Neural crest cell (in vitro differentiated cells): Measurements from ENCODE around the gene DISC1. TPM values are rescaled to one million over a fixed set of nuclear protein-coding genes. Genes with fewer than 3 reads are reported as not detected.
A peak's percentile ranks its signal among the peaks of the same experiment; 100 is the strongest.
"Not testable (repeated sequence)": the region's sequence is repeated elsewhere in the genome, so short reads cannot be mapped to it uniquely, and the experiment has no call there.

Experiments
- DNase-seq: peaks from one replicate; pipeline ENCODE4 v3.0.0; 2021; ENCODE audit warnings: low read depth, mixed read lengths, low spot score
- H3K27ac Mint-ChIP-seq: one replicate; pipeline ENCODE4 v1.8.0; 2021; ENCODE audit warnings: mild to moderate bottlenecking, mixed read lengths; ENCODE audit not compliant: unreplicated experiment
- H3K27me3 Mint-ChIP-seq: 2 replicates; pipeline ENCODE4 v1.8.0; 2021; ENCODE audit warnings: low read depth, mild to moderate bottlenecking, mixed read lengths
- H3K36me3 Mint-ChIP-seq: 2 replicates; pipeline ENCODE4 v1.8.0; 2021; ENCODE audit warnings: low read depth, mild to moderate bottlenecking, mixed read lengths
- H3K4me1 Mint-ChIP-seq: 2 replicates; pipeline ENCODE4 v1.8.0; 2021; ENCODE audit warnings: mixed read lengths
- H3K4me3 Mint-ChIP-seq: one replicate; pipeline ENCODE4 v1.8.0; 2021; ENCODE audit warnings: mild to moderate bottlenecking, mixed read lengths
- H3K9me3 Mint-ChIP-seq: 2 replicates; pipeline ENCODE4 v1.8.0; 2021; ENCODE audit warnings: mixed read lengths
- total RNA-seq: library from RNA; stranded (reverse); gene quantifications from 2 replicates; pipeline ENCODE4 v1.2.1, GENCODE V29; 2021
- TF ChIP-seq, protein P1 (sequence below): fragments of 200-600 bp; sonication (generic); conservative IDR thresholded peaks from 2 replicates; pipeline ENCODE4 v1.5.0; 2021; ENCODE audit warnings: antibody characterized with exemption, mild to moderate bottlenecking

Gene DISC1
- total RNA-seq, 1 donor from 2014 or later: 13.7 TPM

DNA sequence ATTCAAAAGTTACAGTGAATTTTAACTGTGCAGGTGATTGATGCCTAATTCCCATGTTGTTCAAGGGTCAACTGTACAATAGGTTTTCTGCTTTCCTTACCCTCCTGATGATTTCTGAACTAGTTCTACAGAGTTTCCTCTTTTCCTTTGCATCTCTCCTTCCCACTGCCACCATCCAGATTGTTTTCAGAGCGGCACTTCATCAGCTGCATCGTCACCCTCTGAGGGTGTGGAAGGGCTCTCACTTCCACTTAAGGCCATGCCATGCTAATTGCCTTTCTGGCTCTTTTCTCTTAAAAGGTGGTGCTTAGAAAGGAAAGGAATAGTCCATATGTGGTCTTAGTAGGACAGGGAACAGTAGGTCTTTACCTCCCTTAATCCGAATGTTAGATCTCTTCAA lies 39.1 kb downstream of the DISC1 start:
- no peaks in the 10 kb centered on the region for H3K27me3 Mint-ChIP-seq
- TF ChIP-seq, protein P1, sequence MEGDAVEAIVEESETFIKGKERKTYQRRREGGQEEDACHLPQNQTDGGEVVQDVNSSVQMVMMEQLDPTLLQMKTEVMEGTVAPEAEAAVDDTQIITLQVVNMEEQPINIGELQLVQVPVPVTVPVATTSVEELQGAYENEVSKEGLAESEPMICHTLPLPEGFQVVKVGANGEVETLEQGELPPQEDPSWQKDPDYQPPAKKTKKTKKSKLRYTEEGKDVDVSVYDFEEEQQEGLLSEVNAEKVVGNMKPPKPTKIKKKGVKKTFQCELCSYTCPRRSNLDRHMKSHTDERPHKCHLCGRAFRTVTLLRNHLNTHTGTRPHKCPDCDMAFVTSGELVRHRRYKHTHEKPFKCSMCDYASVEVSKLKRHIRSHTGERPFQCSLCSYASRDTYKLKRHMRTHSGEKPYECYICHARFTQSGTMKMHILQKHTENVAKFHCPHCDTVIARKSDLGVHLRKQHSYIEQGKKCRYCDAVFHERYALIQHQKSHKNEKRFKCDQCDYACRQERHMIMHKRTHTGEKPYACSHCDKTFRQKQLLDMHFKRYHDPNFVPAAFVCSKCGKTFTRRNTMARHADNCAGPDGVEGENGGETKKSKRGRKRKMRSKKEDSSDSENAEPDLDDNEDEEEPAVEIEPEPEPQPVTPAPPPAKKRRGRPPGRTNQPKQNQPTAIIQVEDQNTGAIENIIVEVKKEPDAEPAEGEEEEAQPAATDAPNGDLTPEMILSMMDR: no peak
- no peak overlapping the region for H3K4me3 Mint-ChIP-seq
- no peak for DNase-seq
- peaks cover 30% of the 10 kb centered on the region for H3K36me3 Mint-ChIP-seq
- no peak overlapping the region for H3K27ac Mint-ChIP-seq
- peaks cover 19% of the 10 kb centered on the region for H3K9me3 Mint-ChIP-seq
- H3K4me1 Mint-ChIP-seq: peaks cover 10% of the 10 kb centered on the region

DNA sequence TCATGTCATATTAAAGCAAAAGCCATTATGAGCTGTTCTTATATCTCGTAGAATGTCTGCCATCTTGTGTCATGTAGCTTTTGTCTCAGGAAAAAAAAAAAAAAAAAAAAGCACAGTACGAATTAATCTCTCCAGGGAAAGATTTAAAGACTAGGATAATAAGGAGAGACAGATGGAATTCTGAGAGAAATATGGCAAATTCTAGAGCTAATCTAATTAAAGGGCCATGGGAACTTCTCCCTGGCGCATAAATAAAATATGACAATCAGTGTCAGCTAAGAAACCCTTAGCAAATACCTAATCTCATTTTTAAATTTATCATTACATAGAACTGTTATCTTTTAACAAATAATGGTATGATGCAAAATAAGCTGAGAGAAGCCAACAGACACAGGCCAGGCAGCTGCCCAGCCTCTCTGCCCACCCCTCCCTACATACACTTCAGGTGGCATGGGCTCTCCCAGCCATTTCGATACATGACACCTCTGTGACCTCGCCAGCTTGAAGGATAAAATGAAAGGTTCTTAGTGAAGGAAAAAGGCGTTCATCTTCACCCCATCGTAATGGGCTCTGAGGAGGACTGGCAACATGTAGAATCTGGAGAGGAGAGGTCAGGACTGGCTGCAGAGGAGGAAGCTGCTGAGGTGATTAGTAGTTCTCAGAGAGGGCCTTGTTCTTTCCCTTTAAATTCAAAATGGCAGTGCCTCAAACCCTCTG lies 39.8 kb downstream of the DISC1 start:
- TF ChIP-seq, protein P1: no peak
- Mint-ChIP-seq H3K9me3 (peaks cover 18% of the 10 kb centered on the region), H3K36me3 (peaks cover 30% of the 10 kb centered on the region), H3K4me1 (peaks cover 10% of the 10 kb centered on the region), H3K27ac (peak overlapping the region; percentile 12), H3K27me3 (no peaks in the 10 kb centered on the region), H3K4me3 (no peak overlapping the region)
- DNase-seq: no peak

DNA sequence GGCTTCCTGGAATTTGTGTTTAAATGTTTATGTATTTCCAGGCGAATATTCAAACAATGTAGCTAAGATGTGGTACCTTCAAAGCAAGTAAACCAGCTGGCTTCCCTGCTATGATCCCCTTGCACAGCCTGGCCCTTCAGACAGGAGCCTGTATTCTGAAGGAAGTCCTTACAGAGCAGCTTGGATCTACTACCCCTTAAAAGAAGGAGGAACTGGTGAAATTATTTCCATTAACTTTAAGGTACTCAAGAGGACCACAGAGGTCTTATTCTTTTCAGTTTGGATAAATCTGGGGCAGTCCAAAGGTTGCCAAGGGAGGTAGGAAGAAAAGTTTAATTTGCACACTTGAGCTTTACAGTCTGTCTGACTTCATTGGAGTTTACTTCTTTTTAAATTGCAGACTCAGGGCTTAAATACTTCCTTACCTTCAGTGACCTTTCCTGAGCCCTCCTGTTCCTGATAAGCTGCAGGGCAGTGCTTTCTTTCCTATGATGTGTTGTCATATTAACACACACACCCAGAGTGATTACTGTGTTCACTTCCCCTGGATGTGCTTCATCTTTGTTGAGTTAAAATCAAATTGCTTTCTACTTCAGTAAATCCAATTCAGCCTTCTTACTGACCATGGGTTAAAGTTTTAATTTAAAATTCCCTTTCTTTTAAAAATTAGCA lies 40.5 kb downstream of the DISC1 start:
- Mint-ChIP-seq H3K27ac (peak overlapping the region; percentile 12), H3K27me3 (no peaks in the 10 kb centered on the region), H3K4me1 (peaks cover 10% of the 10 kb centered on the region), H3K4me3 (no peak overlapping the region), H3K9me3 (peaks cover 17% of the 10 kb centered on the region), H3K36me3 (peaks cover 24% of the 10 kb centered on the region)
- DNase-seq: no peak
- TF ChIP-seq, protein P1: no peak

DNA sequence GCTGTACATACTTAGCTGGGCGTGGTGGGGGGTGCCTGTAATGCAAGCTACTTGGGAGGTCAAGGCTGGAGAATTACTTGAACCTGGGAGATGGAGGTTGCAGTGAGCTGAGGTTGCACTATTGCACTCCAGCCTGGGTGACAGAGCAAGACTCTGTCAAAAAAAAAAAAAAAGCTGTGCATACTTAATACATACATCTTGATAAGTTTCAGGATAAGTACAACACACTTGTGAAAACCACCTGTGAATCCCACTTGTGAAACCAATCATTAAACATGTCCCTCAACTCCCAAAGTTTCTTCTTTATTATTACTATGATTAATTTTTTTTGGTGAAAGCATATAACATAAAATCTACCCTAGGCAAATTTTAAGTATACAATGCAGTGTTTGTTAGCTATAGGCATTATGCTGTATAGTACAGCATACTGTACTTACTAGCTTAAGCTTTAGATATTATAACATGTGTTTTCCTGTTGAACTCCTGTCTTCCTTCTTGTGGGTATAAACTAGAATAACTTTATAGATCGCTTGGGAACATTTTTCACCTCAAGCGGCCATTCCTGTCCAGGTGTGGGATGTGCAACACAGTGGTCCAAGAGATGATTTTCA lies 41.4 kb downstream of the DISC1 start:
- Mint-ChIP-seq H3K9me3 (peaks cover 17% of the 10 kb centered on the region), H3K27ac (no peak overlapping the region), H3K27me3 (no peaks in the 10 kb centered on the region), H3K36me3 (peaks cover 26% of the 10 kb centered on the region), H3K4me1 (peaks cover 10% of the 10 kb centered on the region), H3K4me3 (no peak overlapping the region)
- no peak for DNase-seq
- TF ChIP-seq, protein P1: no peak

DNA sequence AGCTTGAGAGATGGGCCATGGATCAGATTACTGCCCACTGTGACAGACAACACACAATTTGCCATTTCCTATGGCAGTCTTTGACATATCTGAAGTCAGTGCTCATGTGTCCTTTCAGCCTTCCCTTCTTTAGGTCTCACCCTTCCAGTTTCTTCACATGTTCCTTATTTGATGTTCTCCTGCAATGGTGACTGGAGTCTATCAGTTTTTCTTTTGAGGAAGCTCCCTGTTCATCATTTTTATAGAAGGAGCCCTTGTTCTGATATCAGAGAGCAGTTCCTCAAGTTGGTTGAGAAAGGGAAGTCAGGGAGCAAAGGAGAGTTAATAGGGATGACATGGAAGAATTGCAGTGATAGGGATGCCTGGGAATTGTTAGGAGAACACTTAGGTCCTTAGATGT lies 42.2 kb downstream of the DISC1 start:
- Mint-ChIP-seq H3K27me3 (no peaks in the 10 kb centered on the region), H3K9me3 (peaks cover 13% of the 10 kb centered on the region), H3K4me1 (peaks cover 10% of the 10 kb centered on the region), H3K27ac (no peak overlapping the region), H3K4me3 (no peak overlapping the region), H3K36me3 (peaks cover 22% of the 10 kb centered on the region)
- DNase-seq: no peak
- TF ChIP-seq, protein P1: no peak

DNA sequence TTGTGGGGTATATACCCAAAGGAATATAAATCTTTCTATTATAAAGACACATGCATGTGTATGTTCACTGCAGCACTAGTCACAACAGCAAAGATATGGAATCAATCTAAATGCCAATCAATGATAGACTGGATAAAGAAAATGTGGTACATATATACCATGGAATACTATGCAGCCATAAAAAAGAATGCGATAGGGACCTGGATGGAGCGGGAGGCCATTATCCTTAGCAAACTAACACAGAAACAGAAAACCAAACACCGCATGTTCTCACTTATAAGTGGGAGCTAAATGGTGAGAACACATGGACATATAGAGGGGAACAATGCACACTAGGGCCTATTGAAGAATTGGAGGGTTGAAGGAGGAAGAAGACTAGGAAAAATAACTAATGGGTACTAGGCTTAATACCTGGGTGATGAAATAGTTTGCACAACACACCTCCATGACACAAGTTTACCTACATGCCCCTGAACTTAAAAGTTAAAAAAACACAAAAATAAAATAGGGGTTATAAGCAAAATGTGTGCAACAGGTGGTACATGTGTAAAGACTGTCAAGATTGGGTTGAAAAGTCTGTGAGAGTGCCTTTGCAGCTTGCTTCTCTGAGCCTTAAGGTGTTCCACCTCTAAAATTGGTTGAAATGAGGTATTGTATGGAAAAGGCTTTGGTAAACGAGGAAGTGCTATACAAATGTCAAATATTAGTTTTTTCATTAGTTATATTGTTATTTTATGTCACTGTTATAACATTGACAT lies 43.5 kb downstream of the DISC1 start:
- not testable (repeated sequence) for H3K27me3 Mint-ChIP-seq, DNase-seq, H3K27ac Mint-ChIP-seq, H3K4me1 Mint-ChIP-seq, H3K4me3 Mint-ChIP-seq
- Mint-ChIP-seq H3K36me3 (peaks cover 22% of the 10 kb centered on the region), H3K9me3 (peaks cover 10% of the 10 kb centered on the region)
